Stromal cell of bone marrow (primary cell): ENCODE results near the gene ATP5F1D.

Experiments used
- DNase-seq: peaks from one replicate; pipeline ENCODE4 v3.0.0-alpha.2; 2012; ENCODE audit warnings: low read depth

Gene ATP5F1D

GRCh38 chr19:1259206-1259875 lies 17.8 kb downstream of the ATP5F1D start:
- DNase-seq: no peak

GRCh38 chr19:1259876-1260748 lies 18.6 kb downstream of the ATP5F1D start:
- no peak for DNase-seq

GRCh38 chr19:1260749-1261537 lies 19.4 kb downstream of the ATP5F1D start:
- peak; percentile 89 for DNase-seq

GRCh38 chr19:1261538-1261797 lies 19.9 kb downstream of the ATP5F1D start:
- DNase-seq: no peak

- no peak for DNase-seq
Measured at GRCh38 chr19:1261798-1262622, 20.5 kb downstream of the ATP5F1D start.

- DNase-seq: no peak
Measured at GRCh38 chr19:1262623-1263123, 21.1 kb downstream of the ATP5F1D start.

GRCh38 chr19:1263188-1263587 lies 21.6 kb downstream of the ATP5F1D start:
- DNase-seq: no peak

- DNase-seq: peak; percentile 88
Measured at GRCh38 chr19:1264801-1265614, 23.5 kb downstream of the ATP5F1D start.

GRCh38 chr19:1265615-1266128 lies 24.1 kb downstream of the ATP5F1D start:
- peak; percentile 78 for DNase-seq

GRCh38 chr19:1266129-1266915 lies 24.8 kb downstream of the ATP5F1D start:
- DNase-seq: peak; percentile 79

GRCh38 chr19:1266916-1267476 lies 25.4 kb downstream of the ATP5F1D start:
- no peak for DNase-seq

GRCh38 chr19:1267477-1268225 lies 26.1 kb downstream of the ATP5F1D start:
- DNase-seq: no peak

- no peak for DNase-seq
Measured at GRCh38 chr19:1268226-1269064, 26.9 kb downstream of the ATP5F1D start.

GRCh38 chr19:1269065-1269477 lies 27.5 kb downstream of the ATP5F1D start, which contains the start of gene CIRBP:
Gene CIRBP, plus strand, starts transcription at chr19:1269332. Its CDS starts 1,602 bp downstream, at chr19:1270934.
- peak; percentile 97 for DNase-seq

GRCh38 chr19:1269478-1270212 lies 28.1 kb downstream of the ATP5F1D start:
- peak; percentile 88 for DNase-seq

- no peak for DNase-seq
Measured at GRCh38 chr19:1270213-1270853, 28.8 kb downstream of the ATP5F1D start.
